NCI-H146 (cell line): Measurements from ENCODE around the gene HSPA9.
A peak's percentile ranks its signal among the peaks of the same experiment; 100 is the strongest.

Source experiments
- DNase-seq: peaks from one replicate; lab custom pipeline; 2025; lab: John Stamatoyannopoulos, UW

HSPA9 gene

GRCh38 chr5:138595180-138595795, 20.1 kb upstream of the HSPA9 start:
- peak; percentile 18 for DNase-seq

- no peak for DNase-seq
Observed at GRCh38 chr5:138594305-138595058, 19.3 kb upstream of the HSPA9 start.

DNA sequence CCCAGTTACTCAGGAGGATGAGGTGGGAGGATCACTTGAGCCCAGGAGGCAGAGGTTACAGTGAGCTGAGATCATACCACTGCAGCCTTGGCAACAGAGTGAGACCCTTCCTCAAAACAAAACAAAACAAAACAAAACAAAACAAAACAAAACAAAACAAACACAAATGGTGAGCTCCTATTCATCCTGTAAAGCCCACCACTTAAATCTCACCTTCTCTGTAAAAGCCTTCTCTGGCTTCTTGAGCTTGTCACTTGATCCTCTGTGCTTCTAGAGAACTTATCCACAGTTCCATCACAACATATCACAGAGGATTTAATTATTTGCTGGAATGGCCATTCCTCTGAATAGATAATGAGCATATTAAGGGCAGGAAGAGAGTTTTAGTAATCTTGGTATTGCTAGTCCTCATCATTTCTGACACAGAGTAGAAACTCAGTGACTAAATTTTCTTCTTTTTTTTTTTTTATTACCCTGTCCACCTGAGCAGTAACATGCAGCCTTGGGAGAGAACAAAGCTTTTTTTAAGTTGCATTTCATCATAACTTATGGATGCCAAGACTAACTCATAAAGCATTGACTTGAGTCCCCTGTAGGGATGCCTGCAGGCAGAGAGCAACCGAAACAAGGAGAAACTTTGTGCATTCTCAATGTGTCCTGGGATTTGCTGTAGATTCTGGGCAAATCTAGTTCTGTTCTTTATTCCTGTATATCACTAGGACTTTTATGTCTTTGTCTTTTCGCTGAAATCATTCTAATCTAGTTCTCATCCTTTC, 13.0 kb upstream of the HSPA9 start:
- no peak for DNase-seq

DNA sequence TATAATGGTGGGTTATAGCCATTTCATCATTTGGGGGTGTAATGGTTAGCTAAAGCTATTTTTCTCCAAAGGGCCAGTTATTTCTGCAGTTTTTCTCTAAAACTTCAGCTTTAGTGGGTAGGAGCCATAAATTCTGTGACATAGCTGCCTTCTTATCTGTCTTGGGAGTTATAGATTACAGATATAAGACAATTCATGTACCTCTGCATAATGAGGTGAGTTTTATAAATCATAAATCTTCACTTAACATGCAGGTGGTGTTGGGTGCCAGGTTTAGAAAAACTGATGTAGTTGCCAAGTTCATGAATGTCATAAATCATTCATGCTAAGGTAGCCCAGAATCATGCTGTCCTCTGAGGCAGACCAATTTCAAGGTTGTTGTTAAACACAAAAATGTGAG, 10.0 kb upstream of the HSPA9 start:
- no peak for DNase-seq

DNA sequence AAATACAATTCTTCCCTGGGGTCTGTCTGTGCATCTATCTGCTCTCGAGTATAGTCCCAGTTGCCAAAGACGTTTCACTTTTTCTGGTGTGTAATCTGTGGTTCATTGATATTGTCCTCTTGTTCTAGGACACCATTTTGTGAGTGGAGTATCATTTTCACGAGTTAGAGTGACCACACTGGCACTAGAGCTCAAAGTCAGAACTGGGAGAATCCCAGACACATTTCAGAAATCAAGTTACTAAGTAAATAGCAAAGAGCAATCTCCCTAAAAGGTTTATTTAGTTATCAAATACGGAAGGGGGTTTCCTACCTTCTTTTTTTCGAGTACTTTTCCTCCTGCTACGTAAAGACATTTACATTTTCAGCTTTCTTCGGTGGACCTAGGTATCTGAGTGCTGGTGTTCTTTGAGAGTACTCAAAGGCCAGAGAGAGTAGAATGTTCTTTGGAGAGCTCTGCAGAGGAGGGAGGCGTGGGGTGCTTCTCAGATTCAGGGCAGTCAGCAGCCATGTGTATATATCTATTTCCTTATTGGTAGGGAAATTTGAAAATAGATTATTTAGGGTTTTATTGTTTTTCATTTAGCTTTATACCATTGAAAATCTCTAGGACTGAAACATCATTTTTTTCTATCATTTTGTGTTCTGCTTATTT, 8.9 kb upstream of the HSPA9 start:
- DNase-seq = no peak

- no peak for DNase-seq
Observed at GRCh38 chr5:138582959-138583358, 7.8 kb upstream of the HSPA9 start.

DNA sequence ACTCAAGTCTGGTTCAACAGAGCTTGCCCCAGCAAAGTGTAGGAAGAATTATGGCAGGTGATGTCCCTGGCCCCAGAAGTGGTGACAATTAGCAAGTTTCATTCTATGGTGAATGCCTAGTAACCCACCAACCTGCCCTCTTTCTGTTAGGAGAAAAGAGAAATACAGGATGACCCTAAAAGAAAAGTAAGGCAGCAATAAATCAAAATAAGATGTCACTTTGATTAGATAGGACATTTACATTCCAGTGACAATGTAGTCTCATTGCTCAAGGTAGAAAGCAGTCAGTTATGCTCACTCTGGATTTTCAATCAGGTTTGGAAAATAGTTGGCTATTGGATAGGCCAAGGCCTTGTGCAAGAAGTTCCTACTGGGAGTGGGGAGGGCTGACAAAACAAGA, 5.6 kb upstream of the HSPA9 start:
- DNase-seq = no peak

GRCh38 chr5:138580001-138580400, 4.8 kb upstream of the HSPA9 start:
- DNase-seq = no peak

DNA sequence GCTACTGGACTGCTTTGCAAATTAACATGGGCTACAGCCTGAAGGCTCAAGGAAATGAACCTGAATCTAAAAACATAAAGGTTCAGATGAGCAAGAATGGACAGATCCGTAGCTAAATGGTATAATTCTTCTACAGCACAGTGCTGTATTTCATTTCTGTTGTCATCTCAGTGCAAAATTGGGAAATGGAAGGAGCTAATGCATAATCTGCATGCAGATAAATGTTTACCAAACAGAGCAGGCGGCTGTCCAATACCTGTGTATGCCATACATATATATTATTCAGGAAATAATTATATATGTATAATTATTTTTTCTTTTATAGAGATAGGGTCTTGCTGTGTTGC, 4.3 kb upstream of the HSPA9 start:
- no peak for DNase-seq

DNA sequence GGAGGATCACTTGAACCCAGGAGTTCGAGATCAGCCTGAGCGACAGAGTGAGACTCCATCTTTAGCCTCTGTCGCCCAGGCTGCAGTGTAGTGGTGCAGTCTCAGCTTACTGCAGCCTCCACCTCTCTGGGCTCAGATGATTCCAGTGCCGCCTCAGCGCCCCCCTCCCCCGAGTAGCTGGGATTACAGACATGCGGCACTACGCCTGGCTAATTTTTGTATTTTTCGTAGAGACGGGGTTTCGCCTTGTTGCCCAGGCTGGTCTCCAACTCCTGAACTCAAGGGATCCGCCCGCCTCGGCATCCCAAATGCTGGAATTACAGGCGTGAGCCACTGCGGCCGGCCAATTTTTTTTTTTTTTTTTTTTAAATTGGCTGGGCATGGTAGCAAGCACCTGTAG, 2.3 kb upstream of the HSPA9 start:
- no peak for DNase-seq

- no peak for DNase-seq
Observed at GRCh38 chr5:138574744-138575193, 432 bp downstream of the HSPA9 start.

DNA sequence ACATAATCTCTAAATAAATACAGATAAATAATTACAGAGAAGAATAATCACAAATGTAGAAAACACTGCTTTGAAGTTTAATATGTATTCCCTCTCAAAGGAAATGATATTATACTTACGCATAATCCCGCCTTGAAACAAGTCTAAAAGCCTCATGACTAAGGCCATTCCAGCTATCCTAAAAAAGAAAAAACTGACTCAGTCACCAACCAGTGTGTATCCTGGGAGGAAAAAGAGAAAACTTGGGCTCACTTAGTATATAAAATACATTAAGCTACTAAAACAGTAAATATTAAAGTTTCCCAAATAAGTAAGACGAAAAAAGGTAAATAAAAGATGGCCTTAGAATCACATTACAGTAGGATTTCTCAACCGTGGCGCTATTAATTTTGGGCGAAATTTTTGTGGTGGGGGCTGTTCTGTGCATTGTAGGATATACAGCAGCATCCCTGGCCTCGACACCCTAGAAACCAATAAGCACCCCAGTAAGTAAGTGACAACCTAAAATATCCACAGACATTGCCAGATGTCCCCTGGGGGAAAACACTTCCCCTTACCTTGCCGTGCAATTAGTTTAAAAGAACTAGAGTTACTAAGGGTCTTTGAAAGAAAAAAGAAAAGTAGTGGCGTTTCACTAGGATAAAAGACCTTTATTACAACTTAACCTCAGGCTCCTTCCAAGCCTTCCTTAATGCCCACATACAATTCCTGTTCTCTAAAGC, 1.1 kb downstream of the HSPA9 start:
- DNase-seq = no peak

DNA sequence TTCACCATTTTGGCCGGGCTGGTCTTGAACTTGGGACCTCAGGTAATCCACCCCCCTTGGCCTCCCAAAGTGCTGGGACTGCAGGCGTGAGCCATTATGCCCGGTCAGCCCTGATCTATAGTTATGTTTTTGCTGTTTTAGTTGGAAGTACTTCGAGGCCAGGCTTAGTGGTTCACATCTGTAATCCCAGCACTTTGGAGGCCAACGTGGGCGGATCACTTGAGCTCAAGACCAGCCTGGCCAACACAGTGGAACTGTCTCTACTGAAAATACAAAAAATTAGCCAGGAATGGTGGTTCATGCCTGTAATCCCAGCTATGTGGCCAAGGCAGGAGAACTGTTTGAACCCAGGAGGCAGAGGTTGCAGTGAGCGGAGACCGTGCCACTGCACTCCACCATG, 2.0 kb downstream of the HSPA9 start:
- DNase-seq = no peak

- no peak for DNase-seq
Observed at GRCh38 chr5:138570871-138571270, 4.3 kb downstream of the HSPA9 start.

GRCh38 chr5:138569782-138570181, 5.4 kb downstream of the HSPA9 start:
- no peak for DNase-seq

- no peak for DNase-seq
Observed at GRCh38 chr5:138568061-138568824, 7.0 kb downstream of the HSPA9 start.

GRCh38 chr5:138566792-138567191, 8.4 kb downstream of the HSPA9 start:
- DNase-seq = no peak

GRCh38 chr5:138565100-138565821, 9.9 kb downstream of the HSPA9 start:
- no peak for DNase-seq

DNA sequence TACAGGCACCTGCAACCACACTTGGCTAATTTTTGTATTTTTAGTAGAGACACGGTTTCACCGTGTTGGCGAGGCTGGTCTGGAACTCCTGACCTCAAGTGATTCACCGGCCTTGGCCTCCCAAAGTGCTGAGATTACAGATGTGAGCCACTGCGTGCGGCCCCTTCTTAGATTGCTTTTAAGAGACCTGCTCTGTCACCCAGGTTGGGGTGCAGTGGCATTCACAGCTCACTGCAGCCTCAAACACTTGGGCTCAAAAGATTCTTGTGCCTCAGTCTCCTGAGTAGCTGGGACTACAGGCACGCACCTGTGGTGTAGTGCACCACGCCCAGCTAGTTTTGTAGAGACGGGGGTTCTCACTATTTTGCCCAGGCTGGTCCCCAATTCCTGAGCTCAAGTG, 11.0 kb downstream of the HSPA9 start:
- no peak for DNase-seq

DNA sequence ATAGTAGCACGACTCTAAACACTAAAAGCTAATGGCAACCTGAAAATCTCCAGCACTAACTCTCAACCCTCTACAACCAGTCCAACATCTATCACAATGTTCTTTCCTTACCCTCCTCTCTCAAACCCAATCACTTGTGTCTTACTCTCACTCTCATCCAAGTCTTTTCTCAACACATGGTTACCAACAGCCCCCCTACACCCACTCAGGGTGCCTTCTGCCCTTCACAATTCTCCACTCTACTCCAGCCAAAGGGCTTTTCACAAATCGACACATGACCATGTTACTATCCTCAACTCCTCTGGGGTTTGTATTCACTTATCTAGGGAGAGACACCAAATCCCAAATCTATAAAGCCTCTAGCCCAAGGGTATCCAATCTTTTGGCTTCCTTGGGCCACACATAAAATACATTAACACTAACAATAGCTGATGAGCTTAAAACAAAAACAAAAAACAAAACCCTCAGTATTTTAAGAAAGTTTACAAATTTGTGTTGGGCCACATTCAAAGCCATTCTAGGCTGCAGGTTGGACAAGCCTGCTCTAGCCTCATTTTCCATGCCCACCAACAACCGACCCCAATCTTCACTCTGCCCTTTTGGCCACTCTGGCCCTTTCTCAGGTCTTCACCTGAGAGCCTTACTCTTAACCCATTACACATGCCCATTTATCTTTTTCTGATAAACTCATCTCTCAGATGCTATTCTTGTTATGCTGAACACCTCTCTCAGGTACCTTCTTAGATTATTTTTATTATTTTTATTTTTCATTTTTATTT, 11.7 kb downstream of the HSPA9 start:
- DNase-seq = no peak
